Breast epithelium (tissue), 4 donors: ENCODE results near the gene ECHS1. TPM values are rescaled to one million over a fixed set of nuclear protein-coding genes. Genes with fewer than 3 reads are reported as not detected.

Experiments
- DNase-seq, 2 donors: peaks; one replicate each; pipeline ENCODE4 v3.0.0-alpha.2; 2019; ENCODE audit warnings: low spot score in 2 of 2
- H3K27ac ChIP-seq, 2 donors: fragments of 200-600 bp; sonication (generic) in 1 of 2; one replicate each; pipeline ENCODE4 v1.5.1; 2016 to 2019; ENCODE audit warnings: mild to moderate bottlenecking in 1 of 2
- H3K27me3 ChIP-seq, 2 donors: fragments of 200-600 bp; sonication (generic) in 1 of 2; one replicate each; pipeline versions ENCODE4 v1.5.1 to v1.6.0; 2017 to 2019; ENCODE audit warnings: control low read depth in 1 of 2, mild to moderate bottlenecking in 1 of 2
- H3K36me3 ChIP-seq: fragments of 200-600 bp; one replicate; pipeline ENCODE4 v1.5.1; 2019
- H3K4me1 ChIP-seq, 2 donors: fragments of 200-600 bp; sonication (generic); one replicate each; pipeline ENCODE4 v1.5.1; 2016 to 2019; ENCODE audit warnings: control low read depth in 1 of 2
- H3K4me3 ChIP-seq, 3 donors: fragments of 200-600 bp; sonication (generic); 1 replicate in 2 of 3; 2 replicates in 1 of 3; pipeline ENCODE4 v1.5.1; 2016 to 2019; ENCODE audit warnings: mild to moderate bottlenecking in 3 of 3, moderate library complexity in 2 of 3
- H3K9me3 ChIP-seq, 2 donors: fragments of 200-600 bp; sonication (generic) in 1 of 2; one replicate each; pipeline ENCODE4 v1.5.1; 2016 to 2019; ENCODE audit warnings: control low read depth in 1 of 2
- CTCF ChIP-seq, 3 donors: fragments of 450-650 bp; IDR thresholded peaks; one replicate each; pipeline ENCODE4 v1.5.1; 2016 to 2017; ENCODE audit warnings: antibody characterized with exemption in 3 of 3, mild to moderate bottlenecking in 3 of 3, moderate library complexity in 3 of 3
- POLR2A ChIP-seq: fragments of 450-650 bp; IDR thresholded peaks from one replicate; pipeline ENCODE4 v1.6.1; 2016; ENCODE audit warnings: antibody characterized with exemption, mild to moderate bottlenecking, moderate library complexity
- POLR2AphosphoS5 ChIP-seq, 3 donors: sonication (generic); formaldehyde crosslinking; IDR thresholded peaks; one replicate each; pipeline ENCODE4 v1.6.1; 2017; ENCODE audit warnings: antibody characterized with exemption in 3 of 3
- intact Hi-C: fragments of 100-400 bp; cut with DNase I; formaldehyde crosslinking; loops from one replicate; pipeline ENCODE4 v1.15.1; 2023; ENCODE audit warnings: low total_unique reads
- total RNA-seq, 3 donors: library from RNA; depleted of rRNA; stranded (reverse); fragments of >200 nt; gene quantifications; one replicate each; pipeline ENCODE4 v1.1.0, GENCODE V29; 2016

Gene ECHS1
- total RNA-seq, 3 donors from 2014 or later = 71.8 to 165 (median 84.2) TPM

GRCh38 chr10:133412381-133412711 lies 39.2 kb upstream of the ECHS1 start:
- intact Hi-C loops = no loop called here
- Histone ChIP-seq H3K9me3 (peaks cover 13 to 16% of the 10 kb centered on the region in 2 donors), H3K4me1 (no peaks in the 10 kb centered on the region), H3K27ac (no peak overlapping the region), H3K27me3 (no peaks in the 10 kb centered on the region), H3K36me3 (no peaks in the 10 kb centered on the region), H3K4me3 (no peak overlapping the region)
- TF ChIP-seq CTCF (IDR thresholded peaks at IDR 0.05) (no peak), POLR2AphosphoS5 (IDR thresholded peaks at IDR 0.05) (no peak), POLR2A (no peak)
- DNase-seq = no peak

GRCh38 chr10:133411523-133412380 lies 38.6 kb upstream of the ECHS1 start:
- no peaks in the 10 kb centered on the region for H3K36me3 ChIP-seq
- H3K9me3 ChIP-seq = peaks cover 13 to 16% of the 10 kb centered on the region in 2 donors
- intact Hi-C loops = no loop called here
- H3K27me3 ChIP-seq = no peaks in the 10 kb centered on the region
- no peaks in the 10 kb centered on the region for H3K4me1 ChIP-seq
- H3K4me3 ChIP-seq = no peak overlapping the region
- no peak overlapping the region for H3K27ac ChIP-seq
- DNase-seq = peak in 1 of 2 donors; percentile 8
- TF ChIP-seq CTCF (IDR thresholded peaks at IDR 0.05) (no peak), POLR2A (no peak), POLR2AphosphoS5 (IDR thresholded peaks at IDR 0.05) (no peak)

- TF ChIP-seq CTCF (IDR thresholded peaks at IDR 0.05) = no peak
- no peak for TF ChIP-seq POLR2A
- TF ChIP-seq POLR2AphosphoS5 (IDR thresholded peaks at IDR 0.05) = no peak
- H3K4me1 ChIP-seq = no peaks in the 10 kb centered on the region
- no peak for DNase-seq
- H3K27ac ChIP-seq = no peak overlapping the region
- no peak overlapping the region for H3K4me3 ChIP-seq
- peaks cover 0 to 2% of the 10 kb centered on the region in 2 donors for H3K9me3 ChIP-seq
- intact Hi-C loops = no loop called here
- no peaks in the 10 kb centered on the region for H3K36me3 ChIP-seq
- no peaks in the 10 kb centered on the region for H3K27me3 ChIP-seq
These were observed 32.8 kb upstream of the ECHS1 start for GRCh38 chr10:133405844-133406527.

- no peak for TF ChIP-seq POLR2AphosphoS5 (IDR thresholded peaks at IDR 0.05)
- no peak for TF ChIP-seq POLR2A
- no peak for TF ChIP-seq CTCF (IDR thresholded peaks at IDR 0.05)
- no peak overlapping the region for H3K4me3 ChIP-seq
- H3K27me3 ChIP-seq = no peaks in the 10 kb centered on the region
- no peaks in the 10 kb centered on the region for H3K4me1 ChIP-seq
- DNase-seq = no peak
- H3K36me3 ChIP-seq = no peaks in the 10 kb centered on the region
- H3K9me3 ChIP-seq = no peaks in the 10 kb centered on the region
- intact Hi-C loops = no loop called here
- H3K27ac ChIP-seq = no peak overlapping the region
These were observed 32.1 kb upstream of the ECHS1 start for GRCh38 chr10:133405272-133405671.

- no peak for TF ChIP-seq POLR2AphosphoS5 (IDR thresholded peaks at IDR 0.05)
- no peak for TF ChIP-seq POLR2A
- TF ChIP-seq CTCF (IDR thresholded peaks at IDR 0.05) = no peak
- H3K36me3 ChIP-seq = no peaks in the 10 kb centered on the region
- no peaks in the 10 kb centered on the region for H3K27me3 ChIP-seq
- no peak overlapping the region for H3K4me3 ChIP-seq
- H3K9me3 ChIP-seq = no peaks in the 10 kb centered on the region
- no peak overlapping the region for H3K27ac ChIP-seq
- intact Hi-C loops = no loop called here
- no peaks in the 10 kb centered on the region for H3K4me1 ChIP-seq
- DNase-seq = no peak
These were observed 30.6 kb upstream of the ECHS1 start for GRCh38 chr10:133403784-133404183.
